ELF-1 (cell line): Measurements from ENCODE around the gene HOXA6.
A peak's percentile ranks its signal among the peaks of the same experiment; 100 is the strongest.

Experiments
- DNase-seq: peaks from one replicate; pipeline ENCODE4 v3.0.0-alpha.2; 2016; ENCODE audit warnings: low read depth, low spot score

HOXA6 gene

DNA sequence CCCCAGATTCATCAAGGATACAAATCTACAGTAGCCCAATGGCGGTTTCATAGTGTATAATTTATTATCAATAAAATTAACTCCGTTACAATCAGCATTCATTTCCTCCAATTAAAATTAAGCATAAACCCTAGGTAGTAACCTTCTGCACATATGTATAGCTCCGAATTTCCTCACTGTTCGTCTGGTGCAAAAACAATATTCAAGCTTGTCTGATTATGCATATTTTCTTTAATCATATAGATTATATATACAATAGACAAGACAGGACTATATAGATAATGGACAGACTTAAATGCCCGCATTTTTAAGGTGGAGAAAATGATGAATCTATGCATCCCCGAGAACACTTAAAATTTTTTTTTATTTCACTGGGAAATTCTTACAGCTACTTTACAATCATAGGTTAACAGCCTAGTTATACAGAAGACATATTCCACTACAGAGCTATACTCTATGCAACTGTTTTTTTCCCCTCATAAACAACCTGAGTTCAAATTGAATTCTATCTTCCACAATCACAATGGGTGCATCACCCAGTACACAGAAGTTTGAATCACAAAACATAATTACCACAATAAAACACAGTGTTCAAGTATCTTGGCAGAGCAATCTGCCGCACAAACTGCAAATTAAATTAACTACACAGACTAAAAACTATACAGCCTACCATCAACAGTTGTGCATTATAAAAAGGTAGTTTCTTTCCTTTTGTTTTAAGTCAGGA is 15.2 kb upstream of the HOXA6 start:
- DNase-seq = no peak

DNA sequence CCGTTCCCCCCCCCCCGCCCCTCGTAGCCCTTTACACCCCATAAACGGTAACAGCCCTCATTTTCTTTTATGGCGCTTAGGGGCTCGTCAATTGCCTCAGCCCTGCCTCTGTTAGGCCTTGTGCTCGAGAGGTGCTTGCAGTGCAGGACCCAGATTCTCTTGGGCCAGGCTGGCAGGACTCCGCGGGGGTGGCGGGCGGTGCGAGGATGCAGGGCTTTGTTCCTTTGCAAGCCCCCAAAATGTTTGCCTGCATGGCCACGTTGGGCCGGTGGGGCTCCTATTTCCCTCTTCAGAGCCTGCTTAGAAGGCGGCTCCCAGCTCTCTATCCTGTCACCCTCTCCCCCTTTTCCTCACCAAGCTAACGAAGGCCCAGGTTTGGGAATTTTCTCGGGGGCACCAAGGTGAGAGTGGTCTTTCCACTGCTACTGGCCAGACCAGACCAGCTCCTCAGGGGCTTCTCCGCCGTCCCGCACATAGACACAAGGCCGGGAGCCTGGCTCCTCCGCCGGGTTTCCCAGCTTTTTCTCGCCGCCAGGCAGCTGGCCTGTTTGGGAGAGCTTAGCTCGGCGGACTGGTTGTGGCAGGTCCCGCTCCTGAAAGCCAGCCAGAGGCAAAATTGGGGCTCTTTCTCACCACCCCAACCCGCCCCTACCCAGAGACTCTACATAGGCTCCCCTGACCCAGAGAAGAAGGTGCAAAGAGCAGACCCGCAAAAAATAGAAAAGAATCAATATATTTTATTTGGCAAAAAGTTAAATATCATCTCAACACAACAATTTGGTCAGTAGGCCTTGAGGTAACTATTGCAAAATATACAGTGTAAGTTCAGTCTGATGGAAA is 14.4 kb upstream of the HOXA6 start:
- peak; percentile 78 for DNase-seq

- no peak for DNase-seq
Measured at GRCh38 chr7:27161214-27161720, 13.7 kb upstream of the HOXA6 start.

DNA sequence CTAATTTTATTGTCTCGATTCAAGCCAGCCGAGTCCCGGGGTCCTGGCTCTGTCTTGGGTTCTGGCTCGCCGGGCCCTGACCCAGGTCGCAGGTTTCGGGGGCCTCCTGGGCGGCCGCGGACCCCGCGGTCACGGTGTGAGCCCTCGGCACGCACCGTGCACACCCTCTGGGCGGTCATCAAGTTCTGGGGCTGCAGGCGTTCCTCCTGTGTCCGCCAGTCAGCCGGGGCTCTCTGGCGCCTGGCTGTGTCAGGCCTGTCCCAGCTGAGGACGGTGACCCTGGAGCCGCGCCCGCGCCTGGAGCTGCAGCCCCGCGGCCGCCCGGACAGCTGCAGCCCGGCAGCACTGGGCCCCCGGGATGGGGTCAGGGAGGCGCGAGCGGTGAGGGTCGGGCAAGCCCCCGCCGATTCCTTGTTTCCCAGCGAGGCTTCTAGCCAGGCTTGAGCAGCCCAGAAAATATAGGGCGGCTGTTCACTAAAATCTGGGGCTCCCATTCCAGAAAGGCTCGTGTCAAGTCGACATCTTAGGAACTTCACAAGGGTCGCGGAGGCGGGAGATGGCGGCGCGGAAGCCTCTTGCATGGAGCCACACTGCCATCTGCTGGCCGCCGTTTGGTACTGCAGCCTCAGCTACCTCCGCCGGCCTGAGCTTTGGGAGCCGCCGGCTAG is 13.1 kb upstream of the HOXA6 start:
- peak; percentile 96 for DNase-seq

- DNase-seq = no peak
Measured at GRCh38 chr7:27160145-27160545, 12.6 kb upstream of the HOXA6 start.

DNA sequence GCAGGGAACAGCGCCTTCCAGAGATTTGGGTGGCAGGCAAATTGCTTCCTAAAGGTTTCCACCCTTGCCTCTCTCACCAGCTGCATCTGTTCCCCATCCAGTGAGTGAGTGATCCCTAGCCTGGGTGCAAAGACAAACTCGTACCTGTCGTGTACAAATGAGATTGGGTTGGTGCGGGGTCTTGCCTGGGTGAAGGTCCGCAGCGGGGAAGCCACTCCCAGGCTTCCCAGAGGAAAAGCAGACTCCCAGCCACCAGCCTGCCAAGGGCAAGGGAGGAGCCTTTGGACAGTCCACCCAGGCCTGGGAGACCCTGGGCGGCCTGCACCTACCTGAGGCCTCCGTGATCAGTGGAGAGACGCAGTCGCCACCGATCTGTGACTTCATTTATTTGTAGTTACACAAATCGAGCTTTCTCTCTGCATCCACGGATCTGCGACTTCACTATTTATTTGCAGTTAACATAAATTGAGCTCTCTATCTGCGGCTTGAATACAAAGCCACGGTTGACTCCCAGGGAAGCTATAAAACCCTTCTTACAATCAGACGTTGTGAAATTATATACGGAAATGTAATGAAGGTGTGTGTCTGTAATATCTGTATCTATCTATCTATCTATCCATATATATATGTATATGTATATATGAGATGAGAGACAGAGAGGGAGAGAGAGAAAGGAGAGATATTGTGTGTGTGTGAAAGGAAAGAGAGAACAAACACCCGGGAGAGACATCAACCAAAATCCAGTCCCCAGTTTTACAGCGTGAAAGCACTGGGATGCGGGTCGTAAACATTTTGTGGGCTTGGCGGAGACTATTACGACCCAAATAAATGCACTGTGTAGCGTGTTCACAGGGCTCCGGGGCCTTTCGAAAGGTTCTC is 11.9 kb upstream of the HOXA6 start:
- DNase-seq = peak; percentile 49

GRCh38 chr7:27158436-27159265 is 11.1 kb upstream of the HOXA6 start:
- DNase-seq = peak; percentile 36

GRCh38 chr7:27157702-27158431 is 10.3 kb upstream of the HOXA6 start:
- DNase-seq = peak; percentile 32

GRCh38 chr7:27156916-27157701 is 9.5 kb upstream of the HOXA6 start:
- peak; percentile 33 for DNase-seq

GRCh38 chr7:27156508-27156898 is 8.9 kb upstream of the HOXA6 start, which contains the start of gene HOXA7:
HOXA7 (minus strand) TSS chr7:27156675; CDS start chr7:27156545, 130 bp downstream.
- DNase-seq = peak; percentile 85

- peak; percentile 70 for DNase-seq
Measured at GRCh38 chr7:27155816-27156507, 8.4 kb upstream of the HOXA6 start.

DNA sequence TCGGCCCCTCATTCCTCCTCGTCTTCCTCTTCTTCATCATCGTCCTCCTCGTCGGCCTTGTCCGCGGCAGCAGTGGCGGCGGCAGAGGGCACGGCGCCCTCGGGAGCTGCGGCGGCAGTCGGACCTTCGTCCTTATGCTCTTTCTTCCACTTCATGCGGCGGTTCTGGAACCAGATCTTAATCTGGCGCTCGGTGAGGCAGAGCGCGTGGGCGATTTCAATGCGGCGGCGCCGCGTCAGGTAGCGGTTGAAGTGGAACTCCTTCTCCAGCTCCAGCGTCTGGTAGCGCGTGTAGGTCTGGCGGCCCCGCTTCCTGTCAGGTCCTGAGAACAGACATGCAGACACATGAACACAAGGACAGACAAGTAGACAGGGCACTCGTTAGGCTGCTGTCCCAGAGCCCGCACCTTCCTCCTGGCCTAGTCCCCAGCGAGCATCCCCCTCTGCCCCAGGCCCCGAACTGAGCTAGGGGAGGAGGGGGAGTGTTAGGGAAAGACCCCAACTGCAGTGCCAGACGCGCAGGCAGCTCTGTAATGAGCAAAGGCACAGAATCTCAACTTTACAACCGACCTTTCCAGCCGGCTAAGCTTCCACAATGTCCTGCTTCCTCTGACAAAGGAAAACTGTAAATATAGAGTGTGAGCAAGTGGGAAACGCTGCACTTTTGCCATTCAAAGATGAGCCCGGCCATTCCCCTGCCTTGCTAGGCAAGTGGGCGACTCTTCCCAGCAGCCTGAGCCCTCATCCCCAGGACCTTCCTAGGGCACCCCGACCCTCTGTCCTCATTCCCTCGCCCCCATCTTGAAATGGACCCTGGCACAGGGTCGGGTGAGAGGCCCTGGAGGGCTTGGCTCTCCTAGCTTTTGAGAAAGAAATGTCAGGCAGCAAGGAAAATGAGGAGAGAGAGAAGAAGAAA is 7.6 kb upstream of the HOXA6 start:
- DNase-seq = peak; percentile 63

DNA sequence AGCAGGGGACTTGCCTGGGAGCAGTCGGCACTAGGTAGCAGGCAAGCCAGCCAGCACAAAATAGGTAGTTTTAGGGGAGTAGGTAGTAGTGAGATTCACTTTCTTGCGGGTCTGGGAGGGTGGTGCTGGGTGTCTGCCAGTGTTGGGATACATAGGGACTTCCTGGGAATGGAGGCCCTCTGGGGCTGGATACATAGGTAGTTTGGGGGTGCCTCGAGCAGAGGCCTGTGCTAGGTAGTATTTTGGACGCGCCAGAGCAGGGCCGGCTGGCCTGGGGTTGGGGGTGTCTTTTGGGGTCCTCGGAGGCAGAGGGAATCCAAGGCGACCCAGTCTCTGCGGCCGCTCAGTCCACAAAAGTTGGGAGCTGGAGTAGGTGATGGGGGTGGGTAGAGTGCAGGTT is 6.8 kb upstream of the HOXA6 start:
- DNase-seq = peak; percentile 5

- peak; percentile 1 for DNase-seq
Measured at GRCh38 chr7:27153526-27153925, 6.0 kb upstream of the HOXA6 start.

GRCh38 chr7:27152816-27153442 is 5.4 kb upstream of the HOXA6 start:
- DNase-seq = no peak
